Tibial nerve (tissue), 4 donors: ENCODE measurements around the gene RALBP1. TPM values are rescaled to one million over a fixed set of nuclear protein-coding genes. Genes with fewer than 3 reads are reported as not detected.

Experiments used
- DNase-seq, 2 donors: peaks; one replicate each; pipeline ENCODE4 v3.0.0-alpha.2; 2019; ENCODE audit warnings: low spot score in 2 of 2
- H3K27ac ChIP-seq, 4 donors: fragments of 200-600 bp; sonication (generic) in 3 of 4; one replicate each; pipeline ENCODE4 v1.5.1; 2017 to 2019; ENCODE audit warnings: mild to moderate bottlenecking in 1 of 4
- H3K27me3 ChIP-seq, 2 donors: fragments of 200-600 bp; sonication (generic) in 1 of 2; one replicate each; pipeline versions ENCODE4 v1.5.1 to v1.6.0; 2017 to 2019
- H3K36me3 ChIP-seq, 3 donors: fragments of 200-600 bp; sonication (generic); one replicate each; pipeline ENCODE4 v1.5.1; 2018 to 2019
- H3K4me1 ChIP-seq, 4 donors: fragments of 200-600 bp; sonication (generic) in 3 of 4; one replicate each; pipeline ENCODE4 v1.5.1; 2017 to 2019
- H3K4me3 ChIP-seq, 4 donors: fragments of 200-600 bp; sonication (generic) in 3 of 4; one replicate each; pipeline ENCODE4 v1.5.1; 2017 to 2019; ENCODE audit warnings: mild to moderate bottlenecking in 1 of 4, moderate library complexity in 1 of 4
- H3K9me3 ChIP-seq, 4 donors: fragments of 200-600 bp; sonication (generic) in 3 of 4; one replicate each; pipeline ENCODE4 v1.5.1; 2017 to 2019
- EP300 ChIP-seq, 2 donors: sonication (generic); formaldehyde crosslinking; IDR thresholded peaks; one replicate each; pipeline ENCODE4 v1.6.1; 2017; ENCODE audit warnings: antibody characterized with exemption in 2 of 2, mild to moderate bottlenecking in 1 of 2
- POLR2A ChIP-seq, 2 donors: fragments of 450-650 bp; IDR thresholded peaks; one replicate each; pipeline ENCODE4 v1.6.1; 2017; ENCODE audit warnings: antibody characterized with exemption in 2 of 2, mild to moderate bottlenecking in 2 of 2, moderate library complexity in 2 of 2
- WGBS, 2 donors: methylation state at CpG; one replicate each; pipeline ENCODE4 v1.1.5; 2018; 5-methylcytosine and 5-hydroxymethylcytosine counted together
- total RNA-seq, 4 donors: library from RNA; depleted of rRNA; stranded (reverse); fragments of >200 nt; gene quantifications; one replicate each; pipeline ENCODE4 v1.1.0, GENCODE V29; 2016
- TF ChIP-seq, protein P1 (sequence below), 5 experiments: fragments of 200-600 bp in 3 of 5; fragments of 450-650 bp in 2 of 5; sonication (generic) in 3 of 5; IDR thresholded peaks; one replicate each; pipeline ENCODE4 v1.5.1; 2016 to 2019; ENCODE audit warnings: antibody characterized with exemption in 5 of 5, mild to moderate bottlenecking in 3 of 5, moderate library complexity in 2 of 5

Gene RALBP1
- total RNA-seq, 4 donors from 2014 or later, result 93.3 to 118 (median 99.5) TPM

DNA sequence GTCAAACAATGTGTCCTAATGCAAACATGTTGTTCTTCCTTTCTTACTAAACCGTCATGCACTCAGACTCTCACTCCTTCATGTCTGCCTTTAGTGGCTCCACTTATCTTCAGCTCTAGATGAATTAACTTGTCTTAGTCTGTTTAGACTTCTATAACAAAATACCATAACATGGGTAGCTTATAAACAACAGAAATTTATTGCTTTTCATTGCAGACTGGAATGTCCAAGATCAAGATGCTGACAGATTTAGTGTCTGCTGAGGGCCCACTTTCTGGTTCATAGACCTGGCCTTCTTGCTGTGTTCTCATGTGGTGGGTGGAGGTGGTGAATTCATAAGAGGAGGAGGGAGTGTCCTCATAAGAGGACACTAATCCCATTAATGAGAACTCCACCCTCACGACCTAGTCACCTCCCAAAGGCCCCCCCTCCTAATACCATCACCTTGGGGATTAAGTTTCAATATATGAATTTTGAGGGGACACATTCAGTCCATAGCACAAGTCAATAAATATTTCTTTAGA, 32.3 kb downstream of the RALBP1 start:
- no peaks in the 10 kb centered on the region for H3K27me3 ChIP-seq
- TF ChIP-seq, protein P1, sequence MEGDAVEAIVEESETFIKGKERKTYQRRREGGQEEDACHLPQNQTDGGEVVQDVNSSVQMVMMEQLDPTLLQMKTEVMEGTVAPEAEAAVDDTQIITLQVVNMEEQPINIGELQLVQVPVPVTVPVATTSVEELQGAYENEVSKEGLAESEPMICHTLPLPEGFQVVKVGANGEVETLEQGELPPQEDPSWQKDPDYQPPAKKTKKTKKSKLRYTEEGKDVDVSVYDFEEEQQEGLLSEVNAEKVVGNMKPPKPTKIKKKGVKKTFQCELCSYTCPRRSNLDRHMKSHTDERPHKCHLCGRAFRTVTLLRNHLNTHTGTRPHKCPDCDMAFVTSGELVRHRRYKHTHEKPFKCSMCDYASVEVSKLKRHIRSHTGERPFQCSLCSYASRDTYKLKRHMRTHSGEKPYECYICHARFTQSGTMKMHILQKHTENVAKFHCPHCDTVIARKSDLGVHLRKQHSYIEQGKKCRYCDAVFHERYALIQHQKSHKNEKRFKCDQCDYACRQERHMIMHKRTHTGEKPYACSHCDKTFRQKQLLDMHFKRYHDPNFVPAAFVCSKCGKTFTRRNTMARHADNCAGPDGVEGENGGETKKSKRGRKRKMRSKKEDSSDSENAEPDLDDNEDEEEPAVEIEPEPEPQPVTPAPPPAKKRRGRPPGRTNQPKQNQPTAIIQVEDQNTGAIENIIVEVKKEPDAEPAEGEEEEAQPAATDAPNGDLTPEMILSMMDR (IDR thresholded peaks at IDR 0.05), result no peak
- TF ChIP-seq POLR2A (IDR thresholded peaks at IDR 0.05) (no peak), EP300 (IDR thresholded peaks at IDR 0.05) (no peak)
- no peak for DNase-seq
- H3K27ac ChIP-seq, result no peak overlapping the region
- 67 to 72% methylated on average over 2 of the region's 2 CpGs for WGBS, 2 donors
- H3K36me3 ChIP-seq, result no peaks in the 10 kb centered on the region
- H3K4me3 ChIP-seq, result no peak overlapping the region
- H3K4me1 ChIP-seq, result peaks cover 0 to 12% (median 0%) of the 10 kb centered on the region in 4 donors
- H3K9me3 ChIP-seq, result peaks cover 0 to 9% (median 0%) of the 10 kb centered on the region in 4 donors

- no peak for DNase-seq
These were observed 33.2 kb downstream of the RALBP1 start for GRCh38 chr18:9508446-9509025.

DNA sequence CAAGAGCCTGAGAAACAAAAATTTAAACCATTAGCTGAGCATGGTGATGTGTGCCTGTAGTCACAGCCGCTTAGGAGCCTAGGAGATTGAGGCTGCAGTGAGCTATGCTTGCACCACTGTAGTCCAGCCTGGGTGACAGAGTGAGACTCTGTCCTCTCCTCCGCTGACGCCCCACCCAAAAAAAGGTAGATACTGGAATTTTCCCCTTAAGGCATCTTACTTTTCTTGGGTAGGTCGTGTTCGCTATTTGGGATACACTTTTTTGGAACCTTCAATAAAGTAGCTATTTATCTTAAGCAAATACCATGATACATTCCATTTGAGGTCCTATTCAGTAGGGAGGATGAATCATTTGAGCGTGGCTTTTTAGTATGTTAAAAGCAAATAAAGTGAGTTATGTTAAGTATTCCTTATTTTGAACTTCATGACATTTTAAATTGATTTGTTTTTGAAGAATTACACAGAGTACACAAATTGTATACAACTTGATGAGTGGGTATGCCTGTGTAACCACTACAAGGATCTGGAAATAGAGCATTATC, 38.7 kb downstream of the RALBP1 start:
- Histone ChIP-seq H3K27me3 (no peaks in the 10 kb centered on the region), H3K4me3 (no peak overlapping the region), H3K36me3 (peaks cover 0 to 32% (median 0%) of the 10 kb centered on the region in 3 donors), H3K27ac (no peak overlapping the region), H3K9me3 (no peaks in the 10 kb centered on the region), H3K4me1 (peaks cover 0 to 26% (median 2%) of the 10 kb centered on the region in 4 donors)
- TF ChIP-seq, protein P1 (IDR thresholded peaks at IDR 0.05), result no peak
- TF ChIP-seq EP300 (IDR thresholded peaks at IDR 0.05) (no peak), POLR2A (IDR thresholded peaks at IDR 0.05) (no peak)
- WGBS, 2 donors, result 84 to 90% methylated on average over 6 of the region's 6 CpGs
- DNase-seq, result no peak

More at GRCh38 chr18:9508446-9509025, 33.2 kb downstream of the RALBP1 start:
- H3K4me3 ChIP-seq, result no peak overlapping the region
- peaks cover 0 to under 1% (median 0%) of the 10 kb centered on the region in 4 donors for H3K9me3 ChIP-seq
- H3K27ac ChIP-seq, result no peak overlapping the region
- H3K27me3 ChIP-seq, result no peaks in the 10 kb centered on the region
- TF ChIP-seq POLR2A (IDR thresholded peaks at IDR 0.05) (no peak), EP300 (IDR thresholded peaks at IDR 0.05) (no peak)
- TF ChIP-seq, protein P1 (IDR thresholded peaks at IDR 0.05), result no peak
- WGBS, 2 donors, result 50 to 58% methylated on average over 2 of the region's 2 CpGs
- H3K4me1 ChIP-seq, result peaks cover 0 to 12% (median 0%) of the 10 kb centered on the region in 4 donors
- H3K36me3 ChIP-seq, result peaks cover 0 to 8% (median 0%) of the 10 kb centered on the region in 3 donors

DNA sequence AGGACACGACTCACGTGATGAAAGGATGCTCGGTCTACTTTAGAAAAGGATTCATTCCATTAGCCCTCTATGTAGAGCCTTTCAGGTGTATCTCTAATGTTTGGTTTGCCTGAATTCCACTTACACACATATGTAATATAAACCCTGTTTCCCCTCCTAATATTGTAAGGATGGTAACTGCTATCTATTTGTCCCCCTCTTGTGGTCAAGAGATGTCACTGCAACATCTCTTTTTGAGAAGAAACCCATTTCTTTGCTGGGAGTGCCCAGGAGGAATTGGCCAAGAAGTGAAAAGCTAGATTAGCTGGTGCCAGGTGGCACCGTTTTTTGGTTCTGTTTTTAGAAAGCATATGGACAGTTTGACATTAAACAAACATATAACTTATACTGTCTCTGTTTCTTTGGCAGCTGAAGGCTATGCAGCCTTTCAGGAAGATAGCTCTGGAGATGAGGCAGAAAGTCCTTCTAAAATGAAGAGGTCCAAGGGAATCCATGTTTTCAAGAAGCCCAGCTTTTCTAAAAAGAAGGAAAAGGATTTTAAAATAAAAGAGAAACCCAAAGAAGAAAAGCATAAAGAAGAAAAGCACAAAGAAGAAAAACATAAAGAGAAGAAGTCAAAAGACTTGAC, 41.2 kb downstream of the RALBP1 start:
- 63 to 74% methylated on average over 4 of the region's 4 CpGs for WGBS, 2 donors
- peaks cover 0 to 35% (median 0%) of the 10 kb centered on the region in 3 donors for H3K36me3 ChIP-seq
- H3K4me1 ChIP-seq, result peaks cover 0 to 45% (median 2%) of the 10 kb centered on the region in 4 donors
- no peaks in the 10 kb centered on the region for H3K9me3 ChIP-seq
- TF ChIP-seq POLR2A (IDR thresholded peaks at IDR 0.05), result no peak
- TF ChIP-seq, protein P1 (IDR thresholded peaks at IDR 0.05), result peak; percentile 64 to 87 (median 67)
- H3K27ac ChIP-seq, result peak overlapping the region in 2 of 4 donors; percentile 25 to 44
- DNase-seq, result peak in 1 of 2 donors; percentile 38
- H3K4me3 ChIP-seq, result no peak overlapping the region
- no peaks in the 10 kb centered on the region for H3K27me3 ChIP-seq

DNA sequence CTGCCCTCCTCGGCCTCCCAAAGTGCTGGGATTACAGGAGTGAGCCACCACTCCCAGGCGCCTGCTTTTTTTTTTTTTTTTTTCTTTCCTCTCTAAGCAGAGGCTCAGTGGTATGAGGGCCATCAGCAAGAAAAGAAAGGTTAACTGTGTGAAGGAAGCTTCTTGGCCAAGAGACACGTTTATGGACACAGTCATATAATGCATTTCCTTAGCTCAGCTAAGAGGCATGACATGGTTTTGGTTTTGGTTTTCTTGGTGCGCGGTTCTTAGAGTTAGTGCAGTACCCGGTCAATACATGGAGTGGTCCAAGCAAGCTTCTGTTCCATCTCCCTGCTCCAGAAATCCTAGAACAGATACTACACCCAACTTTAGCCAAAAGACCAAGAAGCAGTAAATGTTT, 42.6 kb downstream of the RALBP1 start:
- TF ChIP-seq POLR2A (IDR thresholded peaks at IDR 0.05) (no peak), EP300 (IDR thresholded peaks at IDR 0.05) (no peak)
- TF ChIP-seq, protein P1 (IDR thresholded peaks at IDR 0.05), result no peak
- Histone ChIP-seq H3K27ac (no peak overlapping the region), H3K27me3 (no peaks in the 10 kb centered on the region), H3K36me3 (peaks cover 0 to 45% (median 0%) of the 10 kb centered on the region in 3 donors), H3K9me3 (no peaks in the 10 kb centered on the region), H3K4me1 (peaks cover 0 to 45% (median 2%) of the 10 kb centered on the region in 4 donors), H3K4me3 (no peak overlapping the region)
- WGBS, 2 donors, result 71 to 84% methylated on average over 6 of the region's 6 CpGs
- DNase-seq, result no peak
